T-cell (primary cell): Measurements from ENCODE around the gene DLEC1. TPM values are rescaled to one million over a fixed set of nuclear protein-coding genes. Genes with fewer than 3 reads are reported as not detected.

Source experiments
- ATAC-seq, 4 experiments: fragments of 200-7000 bp in 3 of 4; fragments of 150-1000 bp in 1 of 4; cut with Tn5 transposase; replicated peaks in 1 of 4; 1 replicate in 3 of 4; 2 replicates in 1 of 4; pipeline ENCODE4 v1.10.0; 2021; ENCODE audit warnings: moderate library complexity in 3 of 4, mild to moderate bottlenecking in 2 of 4, moderate number of reproducible peaks in 1 of 4
- CTCF ChIA-PET, 2 donors: fragments of 300-600 bp; sonication (Branson Sonifier 250); formaldehyde crosslinking; loops; one replicate each; lab custom pipeline; 2022; ENCODE audit warnings: antibody characterized with exemption in 2 of 2; lab: Charles Lee
- POLR2A ChIA-PET, 2 donors: fragments of 300-600 bp; sonication (Branson Sonifier 250); formaldehyde crosslinking; loops; one replicate each; lab custom pipeline; 2022; ENCODE audit warnings: antibody characterized with exemption in 2 of 2; lab: Charles Lee
- DNase-seq, 35 experiments: peaks; one replicate each; pipeline versions ENCODE4 v3.0.0 to v3.0.0-alpha.2; 2013 to 2023
- H3K27ac ChIP-seq: one replicate; pipeline ENCODE4 v1.5.1; 2013; ENCODE audit warnings: low read length
- H3K27me3 ChIP-seq, 2 experiments: replicated peaks in 1 of 2; 1 replicate in 1 of 2; 2 replicates in 1 of 2; pipeline versions ENCODE4 v1.6.1 to v1.7.0; 2013; ENCODE audit warnings: low read length in 1 of 2, mixed read lengths in 1 of 2; ENCODE audit not compliant: control insufficient read depth in 2 of 2, insufficient read depth in 2 of 2; ENCODE audit errors: extremely low read depth in 1 of 2
- H3K36me3 ChIP-seq, 2 donors: 1 replicate in 1 of 2; 2 replicates in 1 of 2; pipeline versions ENCODE4 v1.6.1 to v1.7.0; 2013; ENCODE audit warnings: low read length in 1 of 2; ENCODE audit not compliant: control insufficient read depth in 2 of 2, insufficient read depth in 1 of 2; ENCODE audit errors: extremely low read depth in 1 of 2
- H3K4me1 ChIP-seq, 2 experiments: 1 replicate in 1 of 2; 2 replicates in 1 of 2; pipeline versions ENCODE4 v1.6.1 to v1.7.0; 2013; ENCODE audit warnings: low read length in 2 of 2, mixed read lengths in 1 of 2; ENCODE audit not compliant: insufficient read depth in 2 of 2, control insufficient read depth in 1 of 2; ENCODE audit errors: extremely low read depth in 1 of 2
- H3K4me3 ChIP-seq, 2 donors: 1 replicate in 1 of 2; 2 replicates in 1 of 2; pipeline versions ENCODE4 v1.5.1 to v1.7.0; 2013; ENCODE audit warnings: mild to moderate bottlenecking in 2 of 2, low read length in 1 of 2, moderate library complexity in 1 of 2; ENCODE audit not compliant: control insufficient read depth in 1 of 2; ENCODE audit errors: extremely low read depth in 1 of 2
- H3K9me3 ChIP-seq: 2 replicates; pipeline ENCODE4 v1.7.0; 2013
- H3K27ac Mint-ChIP-seq, 2 donors: one replicate each; pipeline ENCODE4 v1.8.0; 2020 to 2021; ENCODE audit warnings: mild to moderate bottlenecking in 2 of 2, mixed read lengths in 2 of 2
- H3K27me3 Mint-ChIP-seq, 2 donors: one replicate each; pipeline ENCODE4 v1.8.0; 2021 to 2022; ENCODE audit warnings: mixed read lengths in 2 of 2
- H3K36me3 Mint-ChIP-seq: one replicate; pipeline ENCODE4 v1.8.0; 2021; ENCODE audit warnings: mixed read lengths
- H3K4me1 Mint-ChIP-seq, 3 donors: one replicate each; pipeline ENCODE4 v1.8.0; 2020 to 2022; ENCODE audit warnings: mixed read lengths in 3 of 3, mild to moderate bottlenecking in 1 of 3
- H3K4me3 Mint-ChIP-seq, 3 donors: one replicate each; pipeline ENCODE4 v1.8.0; 2020 to 2022; ENCODE audit warnings: mild to moderate bottlenecking in 3 of 3, mixed read lengths in 3 of 3, moderate library complexity in 3 of 3
- H3K9me3 Mint-ChIP-seq, 3 donors: one replicate each; pipeline ENCODE4 v1.8.0; 2020 to 2022; ENCODE audit warnings: mixed read lengths in 3 of 3
- WGBS: methylation state at CpG from one replicate; pipeline ENCODE4 v1.1.5; 2013; ENCODE audit warnings: missing lambda C conversion rate; ENCODE audit not compliant: insufficient coverage; 5-methylcytosine and 5-hydroxymethylcytosine counted together
- total RNA-seq, 35 experiments: library from RNA in 6 of 35; stranded (reverse) in 6 of 35; fragments of 120-200 nt in 1 of 35; gene quantifications; one replicate each; pipeline versions ENCODE4 v1.2.1 to v1.2.4 and lab custom pipeline; 2013 to 2026

DLEC1 gene
- total RNA-seq, 5 donors from 2014 or later (not counting 1 experiment from before 2014, with no cell fraction given): 4.7 to 21.7 (median 17.8) TPM

DNA sequence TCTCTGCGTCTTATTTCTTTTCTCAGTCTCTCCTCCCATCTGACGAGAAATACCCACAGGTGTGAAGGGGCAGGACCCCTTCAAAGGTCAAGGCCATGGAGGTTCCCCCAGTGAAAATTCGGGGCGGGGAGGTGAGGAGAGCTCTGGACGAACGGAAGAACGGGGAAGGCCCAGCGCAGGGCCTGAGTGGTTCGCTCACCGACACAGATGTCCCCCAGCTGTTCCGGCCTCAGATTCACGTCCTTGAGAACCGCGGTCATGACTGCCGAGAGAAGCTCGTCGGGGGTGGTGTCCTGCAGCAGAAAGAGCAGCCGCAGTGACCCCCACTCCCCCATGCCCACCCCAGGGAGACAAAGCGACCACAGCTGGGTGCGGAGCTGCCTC is 97.4 kb downstream of the DLEC1 start:
- Mint-ChIP-seq H3K36me3 (peaks cover 16% of the 10 kb centered on the region), H3K27me3 (no peaks in the 10 kb centered on the region), H3K9me3 (no peaks in the 10 kb centered on the region), H3K4me3 (peak overlapping the region; percentile 89 to 97 (median 96)), H3K4me1 (peaks cover 72 to 78% (median 74%) of the 10 kb centered on the region in 3 donors), H3K27ac (peak overlapping the region; percentile 85 to 89)
- no peaks in the 10 kb centered on the region for H3K9me3 ChIP-seq
- H3K4me3 ChIP-seq: peak overlapping the region; percentile 93 to 98
- ATAC-seq (no peak), DNase-seq (peak in 2 of 35 experiments; percentile 14 to 31)
- peaks cover 16 to 67% of the 10 kb centered on the region in 2 experiments for H3K4me1 ChIP-seq
- ChIA-PET CTCF (interaction anchor here (0.6 to 2.1 kb wide), 4 partner anchors 28 to 210 kb away, joined by 4 to 24 read pairs (median 7); partner anchors contain the start of genes OXSR1 (in 1 of the 2) and XYLB (in 1 of the 2)), POLR2A (interaction anchor here (1.0 to 2.7 kb wide), 3 partner anchors 28 to 98 kb away, joined by 3 to 22 read pairs (median 15); partner anchors contain the start of genes OXSR1 (in 2 of the 2) and DLEC1 (in 1 of the 2))
- peak overlapping the region; percentile 25 for H3K27ac ChIP-seq
- H3K27me3 ChIP-seq: no peaks in the 10 kb centered on the region
- peaks cover 4 to 39% of the 10 kb centered on the region in 2 donors for H3K36me3 ChIP-seq
- 2% methylated on average over 18 of the region's 20 CpGs for WGBS

DNA sequence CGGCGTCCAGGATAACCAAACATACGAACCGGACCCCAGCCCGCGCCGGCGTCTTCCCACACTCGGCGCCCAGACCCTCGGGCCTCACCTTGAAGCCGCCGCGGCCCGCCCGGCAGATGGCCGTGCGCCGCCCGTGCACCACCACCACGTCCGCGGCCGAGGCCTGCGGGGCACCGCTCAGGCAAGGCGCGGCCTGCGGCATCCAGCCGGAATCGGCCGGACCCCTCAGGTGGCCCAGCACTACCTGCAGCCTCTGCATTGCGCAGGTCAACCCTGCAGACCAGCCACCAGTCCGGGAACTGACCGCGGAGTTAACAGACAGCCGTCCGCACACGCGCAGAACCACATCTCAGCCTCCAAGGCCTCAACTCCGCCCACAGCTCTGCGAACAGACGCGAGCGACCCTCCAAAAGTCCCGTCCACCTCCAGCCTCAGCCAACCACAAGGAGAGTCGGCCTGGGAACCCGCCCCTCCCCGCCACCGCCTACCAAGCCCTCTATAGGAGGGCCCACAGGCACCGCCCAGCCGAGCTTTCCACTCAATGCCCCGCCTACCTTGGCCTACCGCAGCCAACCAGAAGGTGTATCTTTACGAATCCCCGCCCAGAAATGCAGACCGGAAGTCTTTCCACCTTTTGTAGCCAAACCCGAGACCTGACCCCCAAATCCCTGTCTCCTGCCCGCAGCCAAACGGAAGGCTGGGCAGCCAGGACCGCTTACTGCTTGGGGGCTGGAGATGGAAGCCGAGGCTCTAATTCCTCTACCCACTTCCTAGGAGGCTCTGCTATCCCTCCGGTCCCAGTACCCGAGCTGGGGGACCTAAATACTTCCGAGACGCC is 98.0 kb downstream of the DLEC1 start, which contains the start of gene ACAA1:
Gene ACAA1 (minus strand): TSS at position 351 of the 838 bp plus-strand sequence. CDS start 92 bp downstream, at position 259.
- under 1% methylated on average over 66 of the region's 66 CpGs for WGBS
- no peaks in the 10 kb centered on the region for H3K27me3 ChIP-seq
- POLR2A ChIA-PET: interaction anchor here (1.0 to 2.7 kb wide), 3 partner anchors 27 to 98 kb away, joined by 3 to 22 read pairs (median 15); partner anchors contain the start of genes OXSR1 (in 2 of the 2) and DLEC1 (in 1 of the 2)
- CTCF ChIA-PET: interaction anchor here (0.5 to 2.1 kb wide), 7 partner anchors 27 to 355 kb away, joined by 3 to 24 read pairs (median 4); partner anchors contain the start of genes OXSR1 (in 1 of the 2) and XYLB (in 1 of the 2)
- peaks cover 4 to 38% of the 10 kb centered on the region in 2 donors for H3K36me3 ChIP-seq
- H3K4me1 ChIP-seq: peaks cover 16 to 70% of the 10 kb centered on the region in 2 experiments
- H3K4me3 ChIP-seq: peak within 1 kb of the TSS; percentile 93 to 98
- Mint-ChIP-seq H3K36me3 (peaks cover 18% of the 10 kb centered on the region), H3K4me3 (peak within 1 kb of the TSS; percentile 89 to 97 (median 96)), H3K9me3 (no peaks in the 10 kb centered on the region), H3K27ac (peak within 1 kb of the TSS; percentile 99 to 100), H3K27me3 (no peaks in the 10 kb centered on the region), H3K4me1 (peaks cover 71 to 76% (median 76%) of the 10 kb centered on the region in 3 donors)
- H3K27ac ChIP-seq: peak within 1 kb of the TSS; percentile 92
- ATAC-seq (peak; percentile 88 to 91 (median 90)), DNase-seq (peak; percentile 90 to 98 (median 96))
- no peaks in the 10 kb centered on the region for H3K9me3 ChIP-seq

GRCh38 chr3:38137615-38138348 is 98.8 kb downstream of the DLEC1 start:
- peak overlapping the region; percentile 99 to 100 for H3K27ac Mint-ChIP-seq
- H3K9me3 ChIP-seq: no peaks in the 10 kb centered on the region
- no peaks in the 10 kb centered on the region for H3K27me3 ChIP-seq
- peaks cover 4 to 37% of the 10 kb centered on the region in 2 donors for H3K36me3 ChIP-seq
- H3K36me3 Mint-ChIP-seq: peaks cover 23% of the 10 kb centered on the region
- peaks cover 63 to 76% (median 72%) of the 10 kb centered on the region in 3 donors for H3K4me1 Mint-ChIP-seq
- H3K4me1 ChIP-seq: peaks cover 16 to 70% of the 10 kb centered on the region in 2 experiments
- peak overlapping the region; percentile 93 to 98 for H3K4me3 ChIP-seq
- CTCF ChIA-PET: interaction anchor here in 1 of 2 donors (0.5 to 2.1 kb wide), 6 partner anchors 26 to 354 kb away, joined by 3 to 24 read pairs (median 4); partner anchors contain the start of genes OXSR1 and XYLB
- POLR2A ChIA-PET: interaction anchor here (1.0 to 2.7 kb wide), 3 partner anchors 27 to 99 kb away, joined by 3 to 22 read pairs (median 15); partner anchors contain the start of genes OXSR1 (in 2 of the 2) and DLEC1 (in 1 of the 2)
- H3K4me3 Mint-ChIP-seq: peak overlapping the region; percentile 89 to 97 (median 96)
- DNase-seq (peak in 5 of 35 experiments; percentile 4 to 44 (median 24)), ATAC-seq (no peak)
- peak overlapping the region; percentile 92 for H3K27ac ChIP-seq
- H3K27me3 Mint-ChIP-seq: no peaks in the 10 kb centered on the region
- no peaks in the 10 kb centered on the region for H3K9me3 Mint-ChIP-seq
- 21% methylated on average over 17 of the region's 22 CpGs for WGBS

DNA sequence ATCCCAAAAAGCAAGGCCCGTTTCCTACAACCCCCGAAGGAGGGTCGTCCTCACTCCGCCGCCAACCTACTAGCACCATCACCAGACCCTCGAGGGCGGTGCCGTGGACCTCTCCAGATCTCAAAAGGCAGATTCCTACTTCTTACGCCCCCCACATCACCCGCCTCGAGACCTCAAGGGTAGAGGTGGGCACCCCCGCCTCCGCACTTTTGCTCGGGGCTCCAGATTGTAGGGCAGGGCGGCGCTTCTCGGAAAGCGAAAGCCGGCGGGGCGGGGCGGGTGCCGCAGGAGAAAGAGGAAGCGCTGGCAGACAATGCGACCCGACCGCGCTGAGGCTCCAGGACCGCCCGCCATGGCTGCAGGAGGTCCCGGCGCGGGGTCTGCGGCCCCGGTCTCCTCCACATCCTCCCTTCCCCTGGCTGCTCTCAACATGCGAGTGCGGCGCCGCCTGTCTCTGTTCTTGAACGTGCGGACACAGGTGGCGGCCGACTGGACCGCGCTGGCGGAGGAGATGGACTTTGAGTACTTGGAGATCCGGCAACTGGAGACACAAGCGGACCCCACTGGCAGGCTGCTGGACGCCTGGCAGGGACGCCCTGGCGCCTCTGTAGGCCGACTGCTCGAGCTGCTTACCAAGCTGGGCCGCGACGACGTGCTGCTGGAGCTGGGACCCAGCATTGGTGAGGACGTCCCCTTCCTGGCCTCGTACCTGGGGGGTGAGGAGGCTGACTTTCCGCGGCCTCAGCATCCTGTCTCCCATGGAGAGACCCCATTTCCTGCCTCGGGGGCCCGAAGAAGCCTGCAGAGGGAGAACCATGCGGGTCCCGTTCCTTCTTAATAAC is 99.6 kb downstream of the DLEC1 start, which contains the start of gene MYD88:
Gene MYD88 (plus strand): TSS at position 313 of the 842 bp plus-strand sequence. CDS start 40 bp downstream, at position 353.
- Mint-ChIP-seq H3K27me3 (no peaks in the 10 kb centered on the region), H3K4me1 (peaks cover 60 to 69% (median 65%) of the 10 kb centered on the region in 3 donors), H3K9me3 (no peaks in the 10 kb centered on the region), H3K36me3 (peaks cover 20% of the 10 kb centered on the region), H3K4me3 (peak within 1 kb of the TSS; percentile 89 to 97 (median 96)), H3K27ac (peak within 1 kb of the TSS; percentile 99 to 100)
- ATAC-seq (peak; percentile 60 to 67 (median 65)), DNase-seq (peak; percentile 59 to 89 (median 81))
- H3K27ac ChIP-seq: peak within 1 kb of the TSS; percentile 92
- H3K4me1 ChIP-seq: peaks cover 16 to 66% of the 10 kb centered on the region in 2 experiments
- ChIA-PET CTCF (interaction anchor here in 1 of 2 donors (0.9 to 1.0 kb wide), 2 partner anchors 25 to 142 kb away, joined by 3 to 4 read pairs; no protein-coding TSS in a partner anchor), POLR2A (interaction anchor here (1.5 to 2.7 kb wide), 3 partner anchors 26 to 27 kb away, joined by 7 to 22 read pairs (median 15); partner anchors contain the start of gene OXSR1 (in 2 of the 2))
- under 1% methylated on average over 55 of the region's 65 CpGs for whole genome bisulfite sequencing
- H3K36me3 ChIP-seq: peaks cover 4 to 29% of the 10 kb centered on the region in 2 donors
- peak within 1 kb of the TSS; percentile 93 to 98 for H3K4me3 ChIP-seq
- no peaks in the 10 kb centered on the region for H3K27me3 ChIP-seq
- H3K9me3 ChIP-seq: no peaks in the 10 kb centered on the region

GRCh38 chr3:38139191-38139590 is 100.2 kb downstream of the DLEC1 start:
- H3K36me3 ChIP-seq: peaks cover 4 to 23% of the 10 kb centered on the region in 2 donors
- DNase-seq: no peak
- H3K27me3 ChIP-seq: no peaks in the 10 kb centered on the region
- Mint-ChIP-seq H3K4me1 (peaks cover 57 to 63% (median 58%) of the 10 kb centered on the region in 3 donors), H3K27ac (peak overlapping the region; percentile 99 to 100), H3K4me3 (peak overlapping the region; percentile 89 to 97 (median 96)), H3K36me3 (peaks cover 19% of the 10 kb centered on the region), H3K27me3 (no peaks in the 10 kb centered on the region), H3K9me3 (no peaks in the 10 kb centered on the region)
- POLR2A ChIA-PET: interaction anchor here in 1 of 2 donors (1.5 kb wide), 1 partner anchor 26 kb away, joined by 7 read pairs; the partner anchor contains the start of gene OXSR1
- 8% methylated on average over 7 of the region's 8 CpGs for WGBS
- CTCF ChIA-PET: interaction anchor here in 1 of 2 donors (0.9 kb wide), 1 partner anchor 25 kb away, joined by 4 read pairs; no protein-coding TSS in a partner anchor
- H3K4me1 ChIP-seq: peaks cover 16 to 60% of the 10 kb centered on the region in 2 experiments
- no peak for ATAC-seq
- peak overlapping the region; percentile 92 for H3K27ac ChIP-seq
- no peaks in the 10 kb centered on the region for H3K9me3 ChIP-seq
- peak overlapping the region; percentile 93 to 98 for H3K4me3 ChIP-seq
